Right hindlimb (tissue), 1 donor: ENCODE measurements around the gene VWA5B1.
"Not testable (repeated sequence)": the region's sequence is repeated elsewhere in the genome, so short reads cannot be mapped to it uniquely, and the experiment has no call there.

Source experiments
- DNase-seq: peaks from one replicate; pipeline ENCODE4 v3.0.0-alpha.2; 2018

Gene VWA5B1, protein sequence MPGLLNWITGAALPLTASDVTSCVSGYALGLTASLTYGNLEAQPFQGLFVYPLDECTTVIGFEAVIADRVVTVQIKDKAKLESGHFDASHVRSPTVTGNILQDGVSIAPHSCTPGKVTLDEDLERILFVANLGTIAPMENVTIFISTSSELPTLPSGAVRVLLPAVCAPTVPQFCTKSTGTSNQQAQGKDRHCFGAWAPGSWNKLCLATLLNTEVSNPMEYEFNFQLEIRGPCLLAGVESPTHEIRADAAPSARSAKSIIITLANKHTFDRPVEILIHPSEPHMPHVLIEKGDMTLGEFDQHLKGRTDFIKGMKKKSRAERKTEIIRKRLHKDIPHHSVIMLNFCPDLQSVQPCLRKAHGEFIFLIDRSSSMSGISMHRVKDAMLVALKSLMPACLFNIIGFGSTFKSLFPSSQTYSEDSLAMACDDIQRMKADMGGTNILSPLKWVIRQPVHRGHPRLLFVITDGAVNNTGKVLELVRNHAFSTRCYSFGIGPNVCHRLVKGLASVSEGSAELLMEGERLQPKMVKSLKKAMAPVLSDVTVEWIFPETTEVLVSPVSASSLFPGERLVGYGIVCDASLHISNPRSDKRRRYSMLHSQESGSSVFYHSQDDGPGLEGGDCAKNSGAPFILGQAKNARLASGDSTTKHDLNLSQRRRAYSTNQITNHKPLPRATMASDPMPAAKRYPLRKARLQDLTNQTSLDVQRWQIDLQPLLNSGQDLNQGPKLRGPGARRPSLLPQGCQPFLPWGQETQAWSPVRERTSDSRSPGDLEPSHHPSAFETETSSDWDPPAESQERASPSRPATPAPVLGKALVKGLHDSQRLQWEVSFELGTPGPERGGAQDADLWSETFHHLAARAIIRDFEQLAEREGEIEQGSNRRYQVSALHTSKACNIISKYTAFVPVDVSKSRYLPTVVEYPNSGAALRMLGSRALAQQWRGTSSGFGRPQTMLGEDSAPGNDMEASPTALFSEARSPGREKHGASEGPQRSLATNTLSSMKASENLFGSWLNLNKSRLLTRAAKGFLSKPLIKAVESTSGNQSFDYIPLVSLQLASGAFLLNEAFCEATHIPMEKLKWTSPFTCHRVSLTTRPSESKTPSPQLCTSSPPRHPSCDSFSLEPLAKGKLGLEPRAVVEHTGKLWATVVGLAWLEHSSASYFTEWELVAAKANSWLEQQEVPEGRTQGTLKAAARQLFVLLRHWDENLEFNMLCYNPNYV

DNA sequence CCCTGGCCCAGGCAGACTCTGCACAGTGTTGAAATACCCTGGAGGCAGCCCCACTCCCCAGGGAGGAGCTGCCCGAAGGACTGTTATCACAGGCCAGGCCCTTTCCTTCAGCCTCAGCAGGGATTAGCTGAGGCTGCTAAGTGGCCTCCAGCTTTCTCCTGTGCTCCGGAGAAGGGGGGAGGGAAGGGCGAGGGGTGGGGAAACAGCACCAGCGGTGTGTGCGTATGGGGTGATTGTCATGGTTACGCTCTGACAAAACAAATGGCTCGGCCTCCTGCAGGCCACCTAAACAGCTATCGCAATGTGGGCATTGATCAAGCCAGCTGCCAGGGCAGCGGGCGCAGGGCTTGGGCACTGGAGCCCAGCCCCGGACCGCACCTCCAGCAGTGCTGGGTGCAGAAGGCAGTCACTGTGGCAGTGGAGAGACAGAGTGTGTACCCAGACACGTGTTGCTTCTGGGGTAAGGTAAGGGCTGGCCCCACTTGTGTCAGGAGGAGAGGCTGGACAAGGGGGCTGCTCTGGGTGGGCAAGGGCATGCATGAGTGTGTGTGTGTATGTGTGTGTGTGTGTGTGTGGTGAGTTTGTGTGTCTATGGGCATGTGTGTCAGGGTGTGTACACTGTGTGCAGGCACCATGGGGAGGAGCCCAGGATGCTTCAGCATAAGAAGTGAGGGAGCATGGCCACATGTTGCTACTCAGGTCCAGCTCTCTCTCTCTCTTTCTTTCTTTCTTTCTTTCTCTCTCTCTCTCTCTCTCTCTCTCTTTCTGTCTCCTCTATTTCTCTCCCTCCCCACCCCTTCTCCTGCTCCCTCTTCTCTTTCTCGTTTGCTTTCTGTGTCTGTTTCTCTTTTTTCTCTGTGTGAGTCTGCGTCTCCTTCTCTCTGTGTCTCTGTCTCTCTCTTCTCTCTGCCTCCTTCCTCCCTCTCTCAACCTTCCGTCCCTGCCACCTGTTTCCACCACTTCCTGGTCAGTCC lies at the start of gene VWA5B1:
Gene VWA5B1, plus strand, starts transcription at position 252 of the 974 bp plus-strand sequence. CDS start 19,727 bp downstream, outside the sequence.
- peak; percentile 34 for DNase-seq

DNA sequence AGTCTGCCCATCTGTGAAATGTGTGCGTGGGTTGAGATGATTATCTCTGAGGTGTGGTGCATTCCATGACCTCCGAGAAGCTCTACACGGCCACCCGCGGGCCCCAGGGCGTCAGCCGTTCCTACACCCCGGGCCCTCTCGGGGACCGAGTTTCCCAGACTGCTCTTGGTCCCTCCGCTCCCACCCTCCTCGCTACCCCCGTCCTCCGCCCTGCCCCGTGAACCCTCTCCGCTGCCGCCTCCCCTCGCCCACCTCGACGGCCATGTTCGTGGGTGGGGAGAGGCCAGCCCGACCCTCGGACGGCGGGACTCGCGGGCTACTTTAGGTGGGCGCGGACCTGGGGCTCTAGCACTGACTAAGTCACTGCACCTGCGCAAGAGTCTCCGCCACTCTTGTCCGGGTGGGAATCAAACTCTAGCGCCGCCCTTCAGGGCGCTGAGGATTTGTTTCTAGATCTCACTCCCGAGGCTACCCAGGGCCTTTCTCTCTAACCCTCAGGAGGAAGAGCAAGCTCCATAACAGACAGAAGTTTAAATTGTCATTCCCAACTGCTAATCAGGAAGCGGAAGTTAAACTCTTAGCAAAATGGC lies 47.7 kb upstream of the VWA5B1 start:
- DNase-seq = no peak

DNA sequence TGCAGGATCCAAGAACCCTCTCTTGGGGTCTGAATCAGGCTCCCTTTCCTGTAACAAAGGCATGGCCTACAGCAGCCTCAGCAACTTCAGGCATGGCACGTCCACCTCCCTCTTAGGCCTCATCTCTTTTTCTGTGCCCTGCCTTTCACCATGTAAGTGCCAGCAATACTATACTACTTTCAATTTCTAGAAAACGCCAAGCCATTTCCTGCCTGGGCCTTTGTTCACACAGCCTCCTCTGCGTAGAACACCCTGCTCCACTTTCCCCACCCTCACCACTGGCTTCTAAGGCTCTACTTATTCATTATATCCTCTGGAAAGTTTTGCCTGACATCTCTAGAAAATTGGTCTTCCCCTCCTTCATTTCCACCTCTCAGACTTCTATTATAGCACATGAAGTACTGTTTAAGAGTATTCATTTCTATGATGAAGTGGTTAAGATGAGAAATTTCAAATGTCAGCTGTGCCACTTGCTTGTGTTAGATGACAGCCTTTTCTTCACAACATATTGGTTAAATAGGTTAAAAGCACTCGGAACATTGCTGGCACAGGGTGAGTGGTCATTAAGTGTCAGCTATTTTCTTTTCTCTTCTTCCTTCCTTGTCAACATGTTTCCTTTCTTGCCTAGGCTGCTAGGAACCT lies 41.6 kb upstream of the VWA5B1 start:
- no peak for DNase-seq

DNA sequence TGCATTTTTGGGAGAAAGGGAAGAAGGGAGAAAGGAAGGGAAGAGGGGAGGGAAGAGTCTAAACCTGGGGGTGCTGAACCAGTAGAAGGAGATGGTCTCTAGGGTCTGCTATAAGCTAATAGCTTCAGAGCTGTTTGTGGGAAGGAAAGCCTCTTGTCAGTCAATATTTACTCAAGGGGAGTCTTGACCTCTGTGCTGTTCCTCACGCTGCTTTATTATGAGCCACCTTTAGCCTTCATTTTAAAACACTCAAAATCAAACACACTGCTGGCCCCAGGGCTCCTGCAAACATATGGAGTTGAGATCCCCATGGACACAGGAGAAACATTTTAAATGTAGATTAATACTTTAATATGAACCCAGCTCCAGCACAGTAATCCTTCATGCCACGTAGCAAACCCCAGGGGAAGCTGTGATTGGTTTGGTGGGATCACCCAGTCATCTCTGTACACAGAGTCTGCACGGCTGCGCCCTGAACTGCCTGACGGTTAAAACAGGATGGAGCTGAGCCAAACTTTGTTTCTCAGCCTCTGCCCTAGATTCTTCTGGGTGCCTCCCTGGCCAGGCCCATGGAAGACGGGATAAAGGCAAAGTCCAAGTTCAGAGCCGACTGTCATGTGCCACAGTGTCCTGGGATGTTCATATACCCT lies 40.2 kb upstream of the VWA5B1 start:
- DNase-seq = no peak

DNA sequence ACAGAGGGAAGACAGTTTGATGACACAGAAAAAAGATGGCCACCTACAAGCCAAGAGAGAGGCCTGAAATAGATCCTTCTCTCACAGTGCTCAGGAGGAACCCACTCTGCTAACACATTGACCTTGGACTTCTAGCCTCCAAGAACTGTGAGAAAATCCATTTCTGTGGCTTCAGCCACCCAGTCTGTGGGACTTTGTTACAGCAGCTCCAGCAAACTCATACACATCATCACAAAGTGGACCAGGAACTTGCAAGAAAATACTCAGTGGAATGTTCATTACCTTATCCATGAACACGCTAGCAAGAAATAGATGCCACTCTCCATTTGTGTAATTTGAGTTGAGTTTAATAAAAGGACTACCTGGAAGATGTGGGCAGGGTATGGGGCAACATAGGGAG lies 38.1 kb upstream of the VWA5B1 start:
- DNase-seq = no peak

DNA sequence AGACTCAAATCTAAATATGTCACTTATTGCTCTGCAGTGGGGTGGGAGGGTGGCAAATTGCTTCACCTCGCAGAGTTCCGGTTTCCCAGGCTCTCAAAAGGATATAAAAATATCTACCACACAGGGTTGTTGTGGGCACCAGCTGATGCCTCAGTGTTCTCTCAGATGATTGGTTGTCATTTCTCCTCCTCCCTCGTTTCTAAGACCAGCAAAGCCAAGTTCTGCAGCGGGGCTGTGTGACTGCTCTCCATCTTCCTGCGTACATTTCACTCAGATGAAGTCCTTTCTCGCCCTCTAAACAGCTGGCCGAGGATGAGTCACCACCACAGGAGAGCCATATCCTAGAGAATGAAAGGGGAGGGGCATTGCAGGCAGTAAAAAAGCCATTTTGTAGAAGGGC lies 35.0 kb upstream of the VWA5B1 start:
- DNase-seq = peak; percentile 40

DNA sequence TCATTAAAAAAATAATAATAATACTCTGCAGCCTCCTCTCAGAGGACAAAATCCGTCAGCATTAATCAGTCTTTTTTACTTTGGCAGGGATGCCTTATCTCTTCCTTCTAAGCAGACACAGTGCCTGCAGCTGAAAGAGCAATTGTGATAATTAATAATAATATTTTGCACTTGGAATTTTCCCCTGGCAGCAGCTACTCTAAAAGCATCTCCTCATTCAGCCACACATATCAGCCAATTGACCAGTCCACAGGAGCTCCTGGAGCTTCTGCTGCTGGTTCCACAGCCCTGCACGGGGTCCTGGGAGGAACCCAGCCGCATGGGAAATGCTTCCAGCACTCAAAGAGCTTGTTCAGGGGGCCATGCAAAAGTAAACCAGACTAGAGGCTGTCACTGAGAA lies 31.0 kb upstream of the VWA5B1 start:
- DNase-seq = no peak

DNA sequence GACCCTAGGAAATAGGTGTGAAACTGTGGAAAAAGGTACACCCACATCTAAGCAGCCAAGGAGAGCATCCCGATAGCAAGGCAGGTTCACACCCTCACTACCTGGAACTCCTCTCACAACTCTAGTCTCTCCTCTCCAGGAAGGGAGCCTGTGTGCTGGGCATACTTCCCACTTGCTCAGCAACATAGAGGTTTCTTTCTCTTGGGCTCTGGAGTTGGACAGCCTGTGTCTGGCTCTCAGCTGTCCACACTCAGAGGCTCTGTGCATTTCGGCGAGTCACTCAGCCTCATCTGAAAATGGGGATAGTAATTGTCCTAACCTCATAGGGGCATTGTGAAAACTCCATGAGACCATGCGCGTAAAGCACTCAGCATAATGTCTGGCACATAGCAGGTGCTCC lies 29.6 kb upstream of the VWA5B1 start:
- DNase-seq = no peak

DNA sequence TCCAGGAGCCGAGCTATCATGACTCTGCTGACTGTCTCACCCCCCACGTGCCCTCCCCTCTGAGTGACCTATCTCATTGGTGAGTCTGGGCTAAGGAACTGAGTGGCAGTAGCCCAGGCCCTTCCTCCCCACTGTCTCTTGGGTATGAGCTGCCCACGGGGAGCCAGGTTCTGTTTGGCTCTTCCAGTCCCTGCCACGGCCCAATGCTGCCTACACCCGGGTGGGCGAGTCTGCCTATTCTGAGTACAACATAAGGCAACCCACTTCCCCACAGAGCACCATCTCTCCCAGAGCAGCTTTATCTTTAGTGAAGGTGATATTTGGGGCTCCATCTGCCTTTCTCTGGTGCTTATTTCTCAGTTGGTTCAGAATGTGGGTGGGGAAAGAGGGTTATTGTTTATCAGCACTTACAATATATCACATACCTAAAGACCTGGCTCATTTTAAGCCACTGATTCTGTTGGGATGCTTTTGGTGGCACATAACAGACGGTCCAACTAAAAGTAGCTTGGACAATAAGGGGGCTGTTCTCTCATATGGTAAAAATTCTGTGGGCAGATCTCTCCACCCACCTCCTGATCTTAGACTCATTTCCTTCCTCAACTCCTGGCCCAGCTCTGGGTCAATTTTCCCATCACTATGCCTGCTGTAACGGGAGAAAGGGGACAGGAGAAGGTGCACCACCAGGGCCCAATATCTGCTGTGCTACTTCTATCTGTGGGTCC lies 27.7 kb upstream of the VWA5B1 start:
- DNase-seq = no peak

DNA sequence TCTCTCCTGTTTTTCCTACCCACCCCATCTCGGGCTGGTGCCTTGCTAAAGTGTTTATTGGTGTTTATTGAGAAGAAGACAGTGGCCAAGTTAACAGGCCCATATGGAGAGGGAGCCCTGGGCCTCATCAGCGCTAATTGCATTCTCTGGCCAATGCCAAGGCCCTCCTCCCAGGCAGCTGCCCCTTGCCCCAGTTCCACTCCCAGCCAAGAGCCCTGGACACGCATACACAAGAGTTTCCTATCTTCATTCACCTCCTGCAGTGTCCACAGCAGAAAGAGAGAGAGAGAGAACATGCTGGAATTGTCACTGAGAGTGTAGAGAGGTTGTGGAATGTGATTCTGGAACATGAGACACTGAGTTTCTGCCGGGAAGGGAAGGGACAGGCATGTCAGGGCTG lies 25.4 kb upstream of the VWA5B1 start:
- DNase-seq = no peak

DNA sequence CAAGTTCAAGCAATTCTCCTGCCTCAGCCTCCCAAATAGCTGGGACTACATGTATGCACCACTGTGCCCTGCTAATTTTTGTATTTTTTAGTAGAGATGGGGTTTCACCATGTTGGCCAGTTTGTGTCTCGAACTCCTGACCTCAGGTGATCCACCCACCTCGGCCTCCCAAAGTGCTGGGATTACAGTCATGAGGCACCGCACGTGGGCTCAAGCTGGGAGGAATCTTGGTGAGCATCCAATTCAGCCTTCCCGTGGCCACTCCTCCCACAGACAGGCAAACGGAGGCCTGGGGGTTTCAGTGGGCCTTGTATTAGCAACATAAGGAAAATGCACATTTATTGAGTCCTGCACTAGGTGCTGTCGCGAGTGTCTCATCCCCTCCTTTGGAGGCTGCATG lies 24.5 kb upstream of the VWA5B1 start:
- no peak for DNase-seq

DNA sequence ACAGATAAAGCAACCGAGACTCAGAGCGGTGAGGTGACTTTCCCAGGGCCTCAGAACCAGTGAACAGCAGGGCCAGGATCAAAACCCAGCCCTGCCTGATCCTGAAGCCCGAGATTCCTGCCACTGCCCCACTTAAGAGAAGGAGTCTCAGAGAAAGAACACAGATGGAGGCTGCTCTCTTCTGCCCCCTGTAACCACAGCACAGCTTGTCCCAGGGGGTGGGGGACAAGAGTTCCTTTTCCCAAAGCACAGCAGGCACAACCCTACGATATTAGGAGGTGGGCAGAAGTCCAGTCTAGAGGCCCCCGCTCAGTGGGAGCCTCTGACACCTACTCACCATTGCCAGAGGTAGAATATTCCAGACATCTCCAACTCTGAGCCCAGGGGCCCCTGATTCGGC lies 24.0 kb upstream of the VWA5B1 start:
- no peak for DNase-seq

DNA sequence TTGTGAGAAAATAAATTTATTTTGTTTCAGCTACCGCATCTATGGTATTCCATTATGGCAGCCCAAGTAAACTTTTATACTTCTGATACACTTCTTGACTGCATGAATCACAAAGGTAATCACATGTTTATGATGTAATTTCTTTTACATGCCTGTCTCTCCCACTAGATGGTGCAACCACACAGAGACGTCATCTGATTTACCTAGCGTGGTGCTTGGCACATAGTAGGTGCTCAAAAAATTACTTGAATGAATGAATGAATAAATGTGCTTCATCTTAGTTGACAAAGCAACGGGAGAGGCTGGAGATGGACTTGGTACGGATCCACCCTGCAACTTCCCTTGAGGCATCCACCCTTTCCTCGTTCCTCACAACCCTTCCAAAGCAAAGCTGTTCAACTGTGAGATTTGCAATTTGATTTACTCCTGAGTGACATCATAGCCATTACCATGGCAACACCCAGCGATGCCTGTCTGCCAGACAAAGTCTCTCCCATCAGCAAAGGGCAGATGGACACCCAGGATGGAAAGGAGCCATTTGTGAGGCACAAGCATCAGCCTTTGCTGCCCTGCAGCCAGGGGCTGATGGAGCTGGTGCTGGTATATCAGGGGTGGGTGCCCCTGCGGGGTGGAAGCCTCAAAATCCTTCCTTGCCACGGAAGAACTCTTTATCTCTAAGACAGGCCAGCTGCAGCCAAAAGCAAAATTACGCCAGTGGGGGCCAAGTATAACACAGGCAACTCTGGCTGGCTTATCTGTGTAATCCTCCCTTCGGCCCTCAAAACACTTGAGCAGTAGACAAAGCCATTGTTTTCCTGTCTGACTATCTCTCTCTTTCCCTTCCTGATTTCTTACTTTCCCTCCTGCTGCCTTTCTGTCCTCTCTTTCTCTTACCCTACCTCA lies 18.9 kb upstream of the VWA5B1 start:
- DNase-seq = no peak

DNA sequence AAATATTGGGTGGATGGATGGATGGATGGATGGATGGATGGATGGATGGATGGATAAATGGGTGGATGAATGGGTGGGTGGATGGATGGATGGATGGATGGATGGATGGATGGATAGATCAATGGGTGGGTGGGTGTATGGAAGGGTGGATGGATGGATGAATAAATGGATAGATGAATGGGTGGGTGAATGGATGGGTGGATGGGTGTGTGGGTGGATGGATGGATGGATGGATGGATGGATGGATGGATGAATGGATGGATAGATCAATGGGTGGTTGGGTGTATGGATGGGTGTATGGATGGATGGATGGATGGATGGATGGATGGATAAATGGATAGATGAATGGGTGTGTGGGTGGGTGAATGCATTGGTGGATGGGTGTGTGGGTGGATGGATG lies 17.0 kb upstream of the VWA5B1 start:
- not testable (repeated sequence) for DNase-seq

DNA sequence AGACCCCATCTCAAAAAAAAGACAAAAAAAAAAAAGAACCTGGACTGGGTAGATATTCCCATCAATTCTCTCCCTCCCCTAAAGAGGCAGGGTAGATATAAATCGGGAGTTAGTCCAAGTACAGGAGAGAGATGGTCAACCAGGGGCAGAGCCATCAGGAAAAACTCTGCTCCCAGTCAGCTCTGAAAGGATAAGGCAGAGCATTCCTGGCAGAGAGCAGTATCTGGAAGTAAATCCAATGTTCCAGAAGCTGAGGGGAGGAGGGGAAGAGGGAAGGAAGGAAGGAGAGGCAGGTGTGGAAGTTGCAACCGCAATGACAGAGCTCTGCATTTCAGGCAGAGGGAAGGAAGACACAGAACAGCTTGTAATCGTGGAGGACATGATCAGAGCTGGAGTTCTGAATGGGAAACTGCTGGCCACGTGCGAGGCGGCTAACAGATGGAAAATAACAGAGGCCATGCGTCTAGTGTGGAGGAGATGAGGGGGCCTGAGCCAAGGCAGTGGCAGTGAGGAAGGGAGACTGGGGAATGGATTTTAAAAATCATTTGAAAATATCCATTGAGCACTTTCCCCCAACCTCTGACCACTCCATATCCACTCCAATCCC lies 15.3 kb upstream of the VWA5B1 start:
- DNase-seq = no peak

DNA sequence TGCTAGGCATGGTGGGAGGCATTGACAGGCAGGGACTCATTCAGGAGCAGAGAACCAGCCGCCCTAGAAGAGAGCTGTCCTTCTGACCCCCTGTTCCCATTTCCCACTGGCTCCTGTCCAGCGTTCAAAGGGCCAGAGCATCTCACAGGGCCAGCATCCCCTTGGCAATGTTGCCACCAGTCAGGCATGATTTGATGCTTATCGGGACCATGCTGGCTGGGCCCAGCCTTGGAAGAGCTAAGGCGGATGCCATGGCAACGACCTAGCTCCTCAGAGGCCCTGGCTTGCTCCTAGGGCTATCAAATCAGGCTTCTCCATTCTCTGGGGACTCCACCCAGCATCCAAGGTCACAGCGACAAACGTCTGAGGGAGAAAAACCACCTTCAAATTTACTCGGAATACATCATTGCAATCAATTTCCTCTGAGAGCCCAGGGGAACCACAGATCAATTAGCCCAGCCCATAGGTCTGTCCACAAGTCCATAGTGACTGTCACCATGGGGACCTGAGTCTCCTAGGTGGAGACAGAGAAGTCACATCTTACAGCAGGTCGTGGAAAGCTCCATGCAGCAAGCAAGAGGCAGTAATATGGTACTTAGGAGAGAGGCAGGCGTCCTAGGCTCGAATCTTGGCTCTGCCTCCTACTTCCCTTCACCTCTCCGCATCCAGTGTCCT lies 14.1 kb upstream of the VWA5B1 start:
- no peak for DNase-seq

DNA sequence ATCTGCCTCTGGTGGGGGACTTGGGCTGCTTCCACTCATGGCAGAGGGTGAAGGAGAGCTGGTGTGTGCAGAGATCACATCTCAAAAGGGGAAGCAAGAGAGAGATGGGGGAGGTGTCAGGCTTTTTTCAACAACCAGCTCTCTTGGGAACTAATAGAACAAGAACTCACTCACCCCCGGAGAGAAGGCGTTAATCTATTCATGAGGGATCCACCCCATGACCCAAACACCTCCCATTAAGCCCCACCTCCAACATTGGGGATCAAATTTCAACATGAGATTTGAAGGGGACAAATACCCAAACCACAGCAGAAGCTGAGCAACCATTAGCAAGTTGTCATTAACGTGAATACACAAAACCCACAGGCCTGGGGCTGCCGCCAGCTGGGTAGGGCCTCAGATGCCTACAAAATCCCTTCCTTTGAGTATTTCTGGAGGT lies 12.0 kb upstream of the VWA5B1 start:
- DNase-seq = no peak

DNA sequence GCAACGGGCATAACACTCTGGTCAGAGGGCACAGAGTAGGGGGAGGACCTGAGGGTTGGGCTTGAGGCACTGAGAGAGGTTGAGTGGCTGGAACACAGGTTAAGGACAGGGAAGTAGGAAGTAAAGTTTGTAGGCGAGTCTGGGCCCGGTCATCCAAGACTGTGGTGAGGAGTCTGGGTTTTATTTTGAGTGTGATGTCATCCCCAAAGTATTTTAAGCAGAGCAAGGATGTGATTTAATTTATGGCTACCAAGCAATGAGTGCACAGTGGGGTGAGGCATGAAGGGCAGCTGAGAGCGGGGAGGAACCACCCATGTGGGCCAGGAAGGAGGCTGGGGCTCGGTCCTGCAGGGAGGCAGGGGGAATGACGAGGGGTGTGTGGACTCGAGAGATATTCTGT lies 11.2 kb upstream of the VWA5B1 start:
- no peak for DNase-seq
